Adipocyte (in vitro differentiated cells): ENCODE data around the gene RNF130.

Source experiments
- DNase-seq: peaks from one replicate; pipeline ENCODE4 v3.0.0-alpha.2; 2015; ENCODE audit warnings: low read depth
- H3K27me3 ChIP-seq: replicated peaks from 2 replicates; pipeline ENCODE4 v1.7.0; 2013; ENCODE audit warnings: mild to moderate bottlenecking, low read length, moderate library complexity; ENCODE audit not compliant: control insufficient read depth, insufficient read depth
- H3K36me3 ChIP-seq: 2 replicates; pipeline ENCODE4 v1.7.0; 2013; ENCODE audit warnings: low read length, mild to moderate bottlenecking, moderate library complexity; ENCODE audit not compliant: control insufficient read depth, insufficient read depth, severe bottlenecking
- H3K4me1 ChIP-seq: 2 replicates; pipeline ENCODE4 v1.7.0; 2013; ENCODE audit warnings: mild to moderate bottlenecking, low read length, moderate library complexity; ENCODE audit not compliant: control insufficient read depth, insufficient read depth
- H3K4me3 ChIP-seq: 2 replicates; pipeline ENCODE4 v1.7.0; 2013; ENCODE audit warnings: mild to moderate bottlenecking, low read length, moderate library complexity
- H3K9ac ChIP-seq: 2 replicates; pipeline ENCODE4 v1.7.0; 2013; ENCODE audit warnings: mild to moderate bottlenecking, low read length, moderate library complexity
- H3K9me3 ChIP-seq: 2 replicates; pipeline ENCODE4 v1.7.0; 2013; ENCODE audit warnings: mild to moderate bottlenecking, low read length, moderate library complexity; ENCODE audit not compliant: control insufficient read depth

Gene RNF130

DNA sequence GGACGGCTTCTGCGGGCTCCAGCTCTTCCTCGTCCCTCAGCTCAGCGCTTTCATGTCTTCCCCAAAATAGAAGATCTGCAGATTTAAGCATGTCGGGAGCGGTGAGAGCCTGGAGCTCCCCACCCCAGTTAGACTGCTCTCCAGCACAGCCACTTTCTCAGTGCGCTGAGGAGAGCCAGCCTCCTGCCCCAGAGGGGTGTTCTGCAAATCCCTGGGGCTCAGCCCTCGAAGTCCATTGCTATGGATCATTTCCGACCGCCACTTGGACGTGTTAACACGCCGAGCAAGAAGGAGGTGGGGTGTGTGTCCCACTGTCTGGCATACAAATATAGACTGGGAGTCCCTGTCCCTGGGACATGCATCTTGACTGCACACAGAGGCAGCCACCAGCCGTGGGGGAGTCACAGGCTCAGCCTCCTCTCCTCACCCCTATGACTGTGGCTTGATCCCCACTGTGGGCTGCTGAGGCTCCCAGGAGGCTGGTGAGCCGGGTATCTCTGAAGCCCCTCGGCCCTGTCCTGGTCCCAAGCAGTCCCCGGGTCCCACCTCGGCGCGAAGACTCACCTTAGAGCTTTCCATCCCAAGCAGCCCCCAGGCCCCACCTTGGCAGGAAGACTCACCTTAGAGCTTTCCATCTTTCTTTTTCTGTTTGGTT lies 30.0 kb upstream of the RNF130 start:
- Histone ChIP-seq H3K36me3 (no peaks in the 10 kb centered on the region), H3K27me3 (peaks cover 14% of the 10 kb centered on the region), H3K9me3 (peaks cover 9% of the 10 kb centered on the region), H3K9ac (no peak overlapping the region), H3K4me3 (no peak overlapping the region), H3K4me1 (no peaks in the 10 kb centered on the region)
- no peak for DNase-seq

DNA sequence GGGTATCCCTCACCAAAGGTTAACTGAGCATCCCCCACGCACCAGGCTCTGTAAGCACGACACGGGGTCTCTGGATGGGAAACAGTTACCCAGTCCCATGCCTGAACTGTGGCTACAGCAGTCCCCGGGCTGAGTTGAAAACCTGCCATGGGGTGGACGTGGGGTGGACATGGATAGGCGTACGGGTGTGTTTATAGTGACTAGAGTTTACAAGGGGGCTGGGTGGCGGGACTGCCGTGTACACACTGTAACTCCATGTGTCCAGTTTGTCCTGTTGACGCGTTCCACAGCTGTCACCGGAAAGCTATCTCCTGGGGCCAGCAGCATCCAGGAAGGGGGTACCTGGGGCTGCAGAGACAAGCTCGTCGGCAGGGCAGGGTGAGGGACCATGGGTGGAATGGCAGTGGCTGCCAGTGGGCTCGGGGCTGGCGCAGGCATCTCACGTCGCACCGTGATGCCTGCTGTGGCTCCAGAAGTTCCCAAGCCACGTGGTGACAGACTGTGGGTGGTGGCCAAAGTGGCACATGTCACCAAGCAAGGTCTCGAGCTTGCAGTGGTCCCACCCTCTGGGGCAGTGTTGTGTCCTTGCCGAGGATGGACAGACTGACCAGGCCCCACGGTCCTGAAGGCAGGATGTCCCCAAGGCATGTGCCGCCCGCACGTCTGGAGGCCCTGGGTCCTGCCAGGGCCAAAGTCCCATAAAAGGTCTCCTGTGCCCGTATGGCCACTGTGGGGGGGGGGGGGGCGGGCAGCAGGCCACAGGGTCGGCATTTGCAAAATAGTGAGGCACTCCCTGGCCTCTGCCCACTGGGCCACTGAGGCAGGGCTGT lies 29.3 kb upstream of the RNF130 start:
- no peak for DNase-seq
- H3K9me3 ChIP-seq = peaks cover 2% of the 10 kb centered on the region
- no peak overlapping the region for H3K9ac ChIP-seq
- H3K4me1 ChIP-seq = no peaks in the 10 kb centered on the region
- H3K27me3 ChIP-seq = peaks cover 14% of the 10 kb centered on the region
- H3K36me3 ChIP-seq = no peaks in the 10 kb centered on the region
- H3K4me3 ChIP-seq = no peak overlapping the region

DNA sequence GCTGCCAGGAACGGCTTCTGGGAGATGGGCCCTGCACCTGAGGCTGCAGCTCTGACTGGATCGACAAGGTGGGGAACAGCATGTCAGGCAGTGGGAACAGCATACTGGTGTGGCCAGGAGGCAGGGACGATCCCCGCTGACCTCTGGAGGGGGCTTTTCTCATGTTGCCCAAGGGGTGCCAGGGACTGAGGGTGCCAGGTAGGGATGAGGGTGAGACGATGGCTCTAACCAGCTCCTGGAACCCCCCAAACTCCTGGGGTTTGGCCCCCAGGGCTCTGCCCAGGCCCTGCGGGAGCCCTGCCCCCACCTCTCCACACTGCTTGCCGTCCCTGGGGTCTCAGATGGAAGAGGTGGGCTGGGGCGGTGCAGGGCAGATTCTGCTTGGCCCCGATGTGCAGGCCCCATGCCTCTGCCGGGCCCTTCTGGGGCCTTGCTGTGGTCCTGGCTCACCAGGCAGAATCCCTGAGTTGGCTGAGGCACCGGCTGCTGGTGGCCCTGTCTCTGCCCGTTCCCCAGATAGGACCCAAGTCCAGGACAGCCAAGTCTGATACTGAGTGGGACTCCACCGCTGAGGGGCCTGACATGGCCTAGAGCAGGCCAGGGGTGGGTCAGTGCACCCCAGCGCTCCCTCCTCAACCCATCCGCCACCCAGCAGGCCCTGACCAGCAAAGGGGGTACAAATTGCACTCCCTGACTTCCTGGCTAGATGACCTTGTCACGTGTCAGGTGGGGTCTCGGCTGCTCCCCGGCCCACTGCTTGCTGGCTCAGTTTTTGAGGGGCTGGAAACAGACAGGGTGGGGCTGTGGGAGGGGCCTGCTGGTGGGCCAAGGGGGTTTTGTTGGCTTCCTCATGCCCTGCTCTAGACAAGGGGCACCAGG lies 28.4 kb upstream of the RNF130 start:
- H3K36me3 ChIP-seq = no peaks in the 10 kb centered on the region
- no peaks in the 10 kb centered on the region for H3K9me3 ChIP-seq
- H3K9ac ChIP-seq = no peak overlapping the region
- H3K4me1 ChIP-seq = no peaks in the 10 kb centered on the region
- H3K4me3 ChIP-seq = no peak overlapping the region
- no peak for DNase-seq
- peaks cover 18% of the 10 kb centered on the region for H3K27me3 ChIP-seq

DNA sequence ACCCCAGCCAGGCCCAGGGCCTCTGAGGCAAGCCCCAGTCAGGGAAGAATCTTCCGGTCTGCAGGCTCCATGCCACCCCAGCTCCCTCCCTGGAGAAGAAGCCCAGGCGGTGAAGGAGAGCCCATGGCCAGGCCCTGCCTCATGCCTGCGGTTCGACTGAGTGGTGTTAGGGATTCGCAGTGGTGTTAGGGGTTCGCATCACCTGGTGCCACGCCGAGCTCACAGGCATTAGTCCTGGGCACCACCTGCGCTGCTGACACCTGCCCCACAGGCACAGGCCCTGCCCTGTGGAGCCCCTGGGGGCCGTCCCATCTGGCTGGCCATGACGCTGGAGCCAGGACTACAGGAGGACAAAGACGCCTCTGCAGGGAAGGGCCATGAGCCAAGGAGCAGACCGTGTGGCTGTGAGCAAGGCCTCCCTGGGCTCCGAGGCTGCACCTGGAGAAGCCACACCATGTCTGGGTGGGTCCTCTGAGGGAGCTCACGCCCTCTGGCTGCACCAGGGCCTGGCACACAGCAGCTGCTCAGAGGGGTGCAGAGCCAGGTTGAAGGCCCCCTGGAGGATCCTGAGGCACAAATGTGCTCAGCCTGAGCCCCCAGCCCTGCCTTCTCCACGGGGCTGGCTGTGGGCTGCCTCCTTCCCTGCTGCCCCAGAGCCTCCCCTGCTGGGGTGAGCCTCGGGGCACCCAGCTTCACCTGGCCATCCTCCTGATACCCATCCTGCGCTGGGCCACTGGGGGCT lies 27.6 kb upstream of the RNF130 start:
- Histone ChIP-seq H3K9ac (no peak overlapping the region), H3K4me3 (no peak overlapping the region), H3K9me3 (no peaks in the 10 kb centered on the region), H3K27me3 (peaks cover 18% of the 10 kb centered on the region), H3K4me1 (no peaks in the 10 kb centered on the region), H3K36me3 (no peaks in the 10 kb centered on the region)
- no peak for DNase-seq

DNA sequence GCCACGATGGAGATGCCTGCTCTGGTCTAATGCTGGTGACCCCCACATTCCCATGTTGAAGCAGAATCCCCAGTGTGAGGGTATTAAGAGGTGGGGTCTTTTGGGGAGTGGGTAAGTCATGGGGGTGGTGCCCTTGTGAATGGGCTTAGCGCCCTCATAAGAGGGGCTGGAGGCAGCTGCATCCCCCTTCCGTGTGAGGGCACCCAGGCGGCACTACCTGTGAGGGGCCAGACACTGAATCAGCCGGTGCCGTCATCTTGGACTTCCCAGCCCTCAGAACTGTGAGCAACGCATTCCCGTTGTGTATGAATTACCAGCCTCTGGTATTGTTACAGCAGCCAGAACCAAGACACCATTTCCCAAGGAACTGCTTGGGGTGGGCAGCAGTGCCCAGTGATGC lies 27.0 kb upstream of the RNF130 start:
- DNase-seq = no peak
- Histone ChIP-seq H3K9me3 (no peaks in the 10 kb centered on the region), H3K9ac (no peak overlapping the region), H3K4me3 (no peak overlapping the region), H3K27me3 (peaks cover 18% of the 10 kb centered on the region), H3K36me3 (no peaks in the 10 kb centered on the region), H3K4me1 (no peaks in the 10 kb centered on the region)

DNA sequence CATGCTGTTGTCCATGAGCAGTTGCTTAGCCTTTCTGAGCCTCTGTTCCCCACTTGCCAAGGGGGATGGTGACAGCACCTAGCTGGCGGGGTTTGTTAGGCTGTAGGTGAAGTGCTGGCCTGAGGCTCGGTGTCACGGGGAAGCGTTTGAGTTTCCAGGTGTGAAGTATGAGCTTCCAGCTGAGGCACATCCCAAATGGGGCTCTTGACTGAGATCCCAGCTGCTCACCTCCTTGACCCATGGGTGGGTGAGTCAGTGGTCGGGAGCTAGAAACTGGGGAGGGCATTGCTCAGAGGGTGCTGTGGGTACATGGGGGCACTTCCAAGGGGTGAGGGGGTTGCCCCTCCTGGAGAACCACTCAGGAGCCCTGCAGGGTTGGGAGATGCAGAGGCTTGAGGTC lies 26.4 kb upstream of the RNF130 start:
- Histone ChIP-seq H3K27me3 (peaks cover 18% of the 10 kb centered on the region), H3K9me3 (no peaks in the 10 kb centered on the region), H3K4me1 (no peaks in the 10 kb centered on the region), H3K9ac (no peak overlapping the region), H3K4me3 (no peak overlapping the region), H3K36me3 (no peaks in the 10 kb centered on the region)
- DNase-seq = no peak

DNA sequence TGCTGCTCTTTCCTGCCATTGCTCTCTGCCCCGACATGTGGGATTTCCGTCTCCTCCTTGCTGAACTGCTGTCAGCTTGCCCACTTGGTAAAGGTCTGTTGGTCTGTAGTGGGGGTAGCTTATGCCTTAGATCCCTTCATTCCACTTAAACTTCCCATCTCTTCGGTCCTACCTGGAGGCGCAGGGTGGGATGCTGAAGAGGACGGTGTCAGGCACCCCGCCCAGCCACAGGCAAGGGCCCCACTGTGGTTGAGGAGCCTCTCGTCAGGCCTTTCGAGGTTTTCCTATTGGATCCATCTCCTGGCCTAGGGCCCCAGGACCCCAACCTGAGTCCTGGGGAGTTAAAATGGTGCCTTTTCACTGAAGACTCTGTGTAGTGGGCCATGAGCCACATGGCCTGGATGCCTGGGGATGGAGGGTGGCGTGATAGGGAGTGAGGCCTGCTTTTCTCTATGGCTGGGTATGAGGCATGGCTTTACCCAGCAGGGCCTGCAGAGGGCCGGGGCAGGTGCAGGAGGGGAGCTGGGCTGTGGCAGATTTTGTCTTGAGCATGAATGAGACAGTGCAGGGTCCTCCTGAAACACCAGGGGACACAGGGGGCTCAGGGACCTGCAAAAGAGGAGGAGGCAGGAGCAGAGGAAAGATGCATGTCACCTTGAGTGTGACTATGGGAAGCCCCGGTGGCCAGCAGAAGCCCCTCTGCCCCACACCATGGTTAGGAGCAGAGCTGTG lies 25.8 kb upstream of the RNF130 start:
- peaks cover 18% of the 10 kb centered on the region for H3K27me3 ChIP-seq
- no peak overlapping the region for H3K9ac ChIP-seq
- H3K9me3 ChIP-seq = no peaks in the 10 kb centered on the region
- H3K4me3 ChIP-seq = no peak overlapping the region
- no peak for DNase-seq
- H3K36me3 ChIP-seq = no peaks in the 10 kb centered on the region
- no peaks in the 10 kb centered on the region for H3K4me1 ChIP-seq

DNA sequence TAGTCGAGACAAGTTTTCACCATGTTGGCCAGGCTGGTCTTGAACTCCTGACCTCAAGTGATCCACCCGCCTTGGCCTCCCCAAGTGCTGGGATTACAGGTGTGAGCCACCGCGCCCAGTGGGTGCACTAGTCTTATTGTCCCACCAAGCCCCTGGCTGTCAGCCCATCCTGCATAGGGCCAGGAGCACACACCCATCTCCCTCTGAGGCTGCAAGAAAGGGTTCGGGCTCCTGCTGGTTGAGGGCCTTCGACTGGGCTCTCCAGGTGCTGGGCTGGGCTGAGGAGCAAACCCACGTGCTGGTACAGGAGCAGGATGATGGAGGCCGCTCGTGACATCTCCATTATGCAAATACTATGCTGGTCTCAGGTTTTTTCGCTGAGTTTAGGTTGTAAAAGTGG lies 25.1 kb upstream of the RNF130 start:
- DNase-seq = no peak
- Histone ChIP-seq H3K9me3 (no peaks in the 10 kb centered on the region), H3K4me1 (no peaks in the 10 kb centered on the region), H3K36me3 (no peaks in the 10 kb centered on the region), H3K27me3 (peaks cover 18% of the 10 kb centered on the region), H3K4me3 (no peak overlapping the region), H3K9ac (no peak overlapping the region)

DNA sequence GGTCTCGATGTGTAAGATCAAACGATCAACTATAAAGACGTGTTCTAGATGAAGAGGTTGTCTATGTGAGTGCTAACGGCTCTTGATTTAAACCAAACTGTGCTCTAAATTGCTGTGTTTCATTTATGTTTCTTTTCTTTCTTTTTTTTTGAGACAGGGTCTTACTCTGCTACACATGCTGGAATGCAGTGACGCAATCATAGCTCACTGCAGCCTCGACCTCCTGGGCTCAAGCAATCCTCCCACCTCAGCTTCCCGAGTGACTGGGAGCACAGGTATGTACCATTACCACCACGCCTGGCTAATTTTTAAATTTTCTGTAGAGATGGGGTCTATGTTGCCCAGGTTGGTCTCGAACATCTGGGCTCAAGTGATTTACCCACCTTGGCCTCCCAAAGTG lies 24.0 kb upstream of the RNF130 start:
- no peak for DNase-seq
- Histone ChIP-seq H3K27me3 (peaks cover 18% of the 10 kb centered on the region), H3K4me1 (no peaks in the 10 kb centered on the region), H3K9me3 (no peaks in the 10 kb centered on the region), H3K4me3 (no peak overlapping the region), H3K36me3 (no peaks in the 10 kb centered on the region), H3K9ac (no peak overlapping the region)

DNA sequence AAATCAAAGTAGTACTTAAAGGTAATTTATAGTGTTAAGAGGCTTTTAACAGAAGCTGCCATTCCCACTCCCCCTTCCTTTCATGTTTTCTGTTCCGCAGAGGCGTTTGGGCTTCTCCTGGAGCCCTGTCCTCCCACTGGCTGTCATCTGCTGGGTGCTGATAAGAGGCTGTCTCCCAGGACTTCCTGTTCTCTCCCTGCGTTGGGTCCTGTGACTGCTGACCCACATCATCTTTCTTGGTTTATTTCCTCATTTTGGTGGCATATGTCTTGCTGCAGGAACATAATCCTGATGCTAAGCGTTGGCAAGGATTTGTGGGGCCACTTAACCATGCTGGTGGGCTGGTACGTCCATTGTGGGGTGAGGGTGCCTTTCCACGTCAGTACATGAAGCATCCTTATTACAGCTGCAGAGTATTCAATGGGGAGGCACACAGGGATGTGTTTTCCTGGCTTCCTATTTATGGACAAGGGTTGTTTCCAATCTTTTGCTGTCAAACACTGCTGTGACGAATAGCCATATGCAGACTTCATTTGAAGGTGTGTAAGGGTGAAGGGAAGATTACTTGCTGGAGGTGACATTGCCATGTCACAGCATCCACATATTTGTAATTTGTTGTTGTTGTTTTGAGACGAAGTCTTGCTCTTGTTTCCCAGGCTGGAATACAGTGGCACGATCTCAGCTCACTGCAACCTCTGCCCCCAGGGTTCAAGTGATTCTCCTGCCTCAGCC lies 22.3 kb upstream of the RNF130 start:
- Histone ChIP-seq H3K4me3 (no peak overlapping the region), H3K4me1 (no peaks in the 10 kb centered on the region), H3K27me3 (peaks cover 18% of the 10 kb centered on the region), H3K36me3 (no peaks in the 10 kb centered on the region), H3K9ac (no peak overlapping the region), H3K9me3 (no peaks in the 10 kb centered on the region)
- DNase-seq = no peak
